GM13976 (cell line): ENCODE measurements around the gene CLDN7.
A peak's percentile ranks its signal among the peaks of the same experiment; 100 is the strongest.

Experiments
- DNase-seq: peaks from one replicate; pipeline ENCODE4 v3.0.0; 2012; ENCODE audit warnings: low spot score
- in situ Hi-C: fragments of 300-500 bp; cut with MboI; formaldehyde crosslinking; loops from one replicate; pipeline ENCODE4 v1.12.0; 2022; ENCODE audit warnings: low sequenced_read_pairs, mixed read lengths, inconsistent platforms; ENCODE audit not compliant: unreplicated experiment
- TF ChIP-seq, protein P1 (sequence below): IDR thresholded peaks from 2 replicates; pipeline ENCODE4 v1.5.1; 2012; ENCODE audit warnings: borderline replicate concordance, mild to moderate bottlenecking; ENCODE audit not compliant: insufficient read depth; ENCODE audit errors: extremely low read depth, missing control alignments, control extremely low read depth

Gene CLDN7

DNA sequence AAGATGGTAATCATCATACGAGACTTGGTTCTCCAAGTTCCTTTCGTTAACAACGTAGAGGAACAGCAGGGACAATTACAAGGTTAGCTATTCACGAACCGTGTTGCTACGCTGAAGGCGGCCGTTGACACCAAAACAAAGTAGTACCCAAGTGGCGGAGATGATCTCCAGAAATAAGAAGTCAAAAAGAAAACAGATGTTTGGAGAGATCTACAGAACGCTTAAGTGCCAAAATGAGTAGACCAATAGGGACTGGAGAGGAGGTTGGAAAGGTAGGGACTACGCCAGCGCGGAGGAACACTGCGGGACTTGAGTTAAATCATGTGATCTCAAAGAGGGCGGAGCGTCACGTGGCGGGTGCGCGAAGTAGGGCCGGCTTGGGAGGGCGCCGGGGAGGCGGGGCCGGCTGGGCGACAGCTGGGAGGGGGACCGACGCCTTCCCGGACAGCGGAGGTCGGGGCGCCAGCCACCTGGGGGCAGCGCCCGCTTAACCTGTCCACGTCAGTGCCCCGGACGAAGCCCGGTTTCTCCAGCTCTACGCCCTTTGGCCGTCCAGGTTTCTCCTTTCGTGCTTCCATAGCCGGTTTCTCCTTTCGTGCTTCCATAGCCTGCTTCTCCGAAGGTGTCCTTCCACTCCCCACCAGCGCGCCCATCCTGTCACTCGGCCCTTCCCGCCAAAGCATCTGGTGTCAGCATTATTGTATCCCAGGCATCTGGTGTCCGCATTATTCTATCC is 19.4 kb downstream of the CLDN7 start:
- DNase-seq: peak; percentile 91
- TF ChIP-seq, protein P1, sequence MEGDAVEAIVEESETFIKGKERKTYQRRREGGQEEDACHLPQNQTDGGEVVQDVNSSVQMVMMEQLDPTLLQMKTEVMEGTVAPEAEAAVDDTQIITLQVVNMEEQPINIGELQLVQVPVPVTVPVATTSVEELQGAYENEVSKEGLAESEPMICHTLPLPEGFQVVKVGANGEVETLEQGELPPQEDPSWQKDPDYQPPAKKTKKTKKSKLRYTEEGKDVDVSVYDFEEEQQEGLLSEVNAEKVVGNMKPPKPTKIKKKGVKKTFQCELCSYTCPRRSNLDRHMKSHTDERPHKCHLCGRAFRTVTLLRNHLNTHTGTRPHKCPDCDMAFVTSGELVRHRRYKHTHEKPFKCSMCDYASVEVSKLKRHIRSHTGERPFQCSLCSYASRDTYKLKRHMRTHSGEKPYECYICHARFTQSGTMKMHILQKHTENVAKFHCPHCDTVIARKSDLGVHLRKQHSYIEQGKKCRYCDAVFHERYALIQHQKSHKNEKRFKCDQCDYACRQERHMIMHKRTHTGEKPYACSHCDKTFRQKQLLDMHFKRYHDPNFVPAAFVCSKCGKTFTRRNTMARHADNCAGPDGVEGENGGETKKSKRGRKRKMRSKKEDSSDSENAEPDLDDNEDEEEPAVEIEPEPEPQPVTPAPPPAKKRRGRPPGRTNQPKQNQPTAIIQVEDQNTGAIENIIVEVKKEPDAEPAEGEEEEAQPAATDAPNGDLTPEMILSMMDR: peak; percentile 13
- in situ Hi-C loops: no loop called here

DNA sequence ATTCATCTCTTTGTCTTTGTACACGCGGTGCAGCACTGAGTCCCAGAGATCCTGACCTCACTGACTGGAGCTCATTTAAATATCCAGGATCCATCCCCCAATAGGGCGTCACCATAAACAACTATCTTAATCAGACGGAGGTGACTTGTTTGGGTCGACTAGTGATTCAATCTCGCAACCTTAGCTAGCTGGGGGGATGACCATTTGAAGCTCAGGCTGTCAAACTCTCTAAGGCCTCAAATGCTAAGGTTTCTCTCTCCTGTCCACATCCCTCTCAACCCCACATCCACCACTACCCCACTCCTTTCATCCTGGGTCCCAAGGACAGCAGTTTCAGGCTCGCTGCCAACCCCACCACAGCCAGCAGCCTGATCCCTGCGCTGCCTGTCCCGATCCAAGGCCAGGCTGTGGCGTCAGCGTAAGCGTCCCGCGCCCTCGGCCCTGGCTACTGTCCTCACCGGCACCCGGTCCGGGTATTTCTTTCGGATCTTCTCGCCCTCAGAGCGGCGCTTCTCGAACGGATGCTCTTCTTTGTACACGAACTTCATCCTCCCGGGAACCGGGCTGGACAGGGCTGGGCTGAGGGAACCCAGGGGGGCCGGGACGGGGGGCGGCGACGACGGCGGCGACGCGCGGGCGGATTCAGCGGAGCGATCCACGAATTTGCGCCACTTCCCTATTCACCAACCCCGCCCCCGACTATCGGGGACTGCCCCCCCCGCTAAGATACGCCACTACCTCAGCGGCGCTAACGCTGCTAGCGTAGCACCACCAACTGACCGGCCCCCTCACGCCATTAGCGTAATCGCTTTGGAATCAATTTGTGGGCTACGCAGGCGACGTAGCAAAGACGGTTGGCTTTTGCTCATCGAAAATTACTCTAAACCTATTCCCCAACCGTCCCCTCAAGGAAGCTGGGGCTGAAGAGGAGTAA is 20.2 kb downstream of the CLDN7 start, which contains the start of gene GABARAP:
TSS of gene GABARAP (minus strand) at position 667 of the 934 bp plus-strand sequence. CDS start at position 548, 119 bp downstream.
- TF ChIP-seq, protein P1: no peak
- peak; percentile 81 for DNase-seq
- in situ Hi-C loops: no loop called here

DNA sequence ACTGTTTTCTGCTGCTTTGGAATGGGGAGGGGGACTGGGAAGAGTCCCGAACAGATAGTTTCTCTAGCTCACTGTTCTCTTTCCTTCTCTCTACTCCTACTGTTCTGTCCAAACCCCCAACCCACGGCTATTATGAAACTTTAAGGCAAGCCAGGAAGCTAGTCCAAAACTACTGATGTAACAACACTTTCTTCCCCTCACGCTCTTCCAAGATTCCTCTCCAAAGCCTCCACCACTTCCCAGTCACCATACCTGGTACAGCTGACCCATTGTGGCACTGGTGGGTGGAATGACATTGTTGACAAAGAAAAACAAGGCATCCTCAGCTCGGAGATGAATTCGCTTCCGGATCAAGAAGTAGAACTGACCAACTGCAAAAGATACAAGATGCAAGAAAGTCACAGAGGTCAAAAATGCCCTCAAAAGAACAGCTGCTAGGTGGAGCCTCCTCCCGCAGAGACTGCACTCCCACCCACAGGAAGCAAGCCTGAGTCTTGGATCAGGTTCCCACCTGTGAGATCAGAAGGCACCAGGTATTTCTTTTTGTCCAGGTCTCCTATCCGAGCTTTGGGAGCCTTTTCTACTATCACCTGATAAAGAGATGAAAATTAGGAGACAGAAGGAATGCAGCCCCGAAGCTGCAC is 21.1 kb downstream of the CLDN7 start:
- in situ Hi-C loops: no loop called here
- DNase-seq: no peak
- TF ChIP-seq, protein P1: no peak

- DNase-seq: no peak
- TF ChIP-seq, protein P1: no peak
- in situ Hi-C loops: no loop called here
These were observed 21.9 kb downstream of the CLDN7 start for GRCh38 chr17:7240375-7240774.

DNA sequence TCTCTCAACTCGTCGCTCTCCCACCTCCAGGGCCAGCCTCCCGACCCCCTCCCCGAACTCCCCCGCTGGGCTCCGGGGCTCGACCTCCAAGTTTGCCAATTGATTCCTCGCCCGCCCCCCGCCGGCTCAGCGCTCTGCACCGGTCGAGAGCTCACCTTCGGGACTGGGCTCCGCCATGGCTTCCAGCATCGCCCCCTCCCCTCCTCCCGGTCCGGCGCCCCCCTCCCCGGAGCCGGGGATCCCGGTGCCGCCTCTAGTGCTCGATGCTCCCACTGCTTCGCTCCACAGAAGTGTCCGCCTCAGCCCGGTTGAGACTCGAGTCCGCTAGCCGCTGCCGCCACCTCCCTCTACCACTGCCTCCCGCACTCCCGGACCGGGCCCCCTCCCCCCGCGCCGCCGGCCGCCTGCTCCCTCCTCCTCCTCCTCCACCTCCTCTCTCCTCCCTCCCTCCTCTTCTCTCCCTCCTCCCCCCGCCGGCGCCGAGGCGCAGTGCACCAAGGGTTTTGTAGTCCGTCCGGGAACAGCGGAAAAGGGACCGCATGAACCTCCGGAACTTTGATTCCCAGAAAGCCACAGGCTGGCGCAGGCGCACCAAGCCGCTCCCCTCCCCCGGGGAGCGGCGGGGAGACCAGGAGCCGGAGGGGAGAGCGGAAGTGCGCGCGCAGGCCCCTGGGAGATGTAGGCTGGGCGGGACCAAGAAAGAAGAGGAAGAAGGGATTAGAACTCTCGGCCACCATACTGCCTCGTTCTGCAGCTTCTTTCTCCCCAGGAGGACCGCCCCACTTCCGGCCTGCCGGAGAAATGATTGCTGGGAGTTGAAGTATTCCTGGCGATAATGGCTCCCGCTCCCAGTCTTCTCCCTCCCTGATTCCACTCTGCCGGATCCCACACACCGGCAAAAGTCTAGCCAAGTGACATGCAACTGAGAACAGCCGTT is 22.9 kb downstream of the CLDN7 start, which contains the start of gene PHF23:
TSS of gene PHF23 (minus strand) at position 367 of the 937 bp plus-strand sequence. CDS start at position 189, 178 bp downstream.
- TF ChIP-seq, protein P1: no peak
- in situ Hi-C loops: no loop called here
- DNase-seq: peak; percentile 97
